ENCODE measurements around the gene RTKN2. TPM values are rescaled to one million over a fixed set of nuclear protein-coding genes. Genes with fewer than 3 reads are reported as not detected.

The RTKN2 gene
- total and polyA plus RNA-seq, 10 of the 15 experiments (the other 5 are each of a cell fraction or from before 2014, with no cell fraction given), result 0.10 TPM; not detected in 9

GRCh38 chr10:62252051-62252450 is 16.6 kb downstream of the RTKN2 start:
- no TSS peak for BruUV-seq (replicated peaks)
- Histone ChIP-seq H3K27me3 (replicated peaks in 1 of 2; ENCODE audit: control insufficient read depth in 2 of 2, insufficient read depth in 2 of 2, low read length in 1 of 2) (no peaks in the 10 kb centered on the region), H3K9ac (ENCODE audit: control insufficient read depth, insufficient read depth, low read length) (no peak overlapping the region), H3K36me3 (ENCODE audit: control insufficient read depth in 2 of 2, insufficient read depth in 2 of 2, low read length in 1 of 2) (no peaks in the 10 kb centered on the region), H3K9me3 (replicated peaks; ENCODE audit: control insufficient read depth, insufficient read depth, low read length) (no peaks in the 10 kb centered on the region), H2AFZ (ENCODE audit: control insufficient read depth, low read depth, low read length) (no peak overlapping the region), H4K20me1 (ENCODE audit: control insufficient read depth, insufficient read depth) (no peaks in the 10 kb centered on the region), H3K79me2 (ENCODE audit: control insufficient read depth, insufficient read depth, low read length) (no peaks in the 10 kb centered on the region), H3K27ac (ENCODE audit: control insufficient read depth, insufficient read depth) (no peak overlapping the region), H3K4me2 (ENCODE audit: control insufficient read depth, insufficient read depth) (no peak overlapping the region), H3K4me3 (no peak overlapping the region), H3K4me1 (ENCODE audit: control insufficient read depth, insufficient read depth, low read length) (no peaks in the 10 kb centered on the region)
- no peak for DNase-seq (ENCODE audit: low read depth, low spot score)
- WGBS (ENCODE audit: insufficient coverage, insufficient replicate concordance, low lambda C conversion rate, missing lambda C conversion rate), result 39% methylated on average over 1 of the region's 1 CpG
- ChIA-PET POLR2A (no interaction called here), CTCF (interaction anchor here (1.2 to 1.9 kb wide), 3 partner anchors 8 to 213 kb away, joined by 3 to 7 read pairs (median 4); no protein-coding TSS in a partner anchor), RAD21 (ENCODE audit: unreplicated experiment) (no interaction called here), SMC1A (ENCODE audit: uncharacterized antibody, unreplicated experiment) (no interaction called here)
- in situ Hi-C loops (cut with MboI) (no loop called here), intact Hi-C loops (cut with micrococcal nuclease; ENCODE audit: unreplicated experiment) (no loop called here)
- no peak for FAIRE-seq
- ATAC-seq, result no peak
- TF ChIP-seq MLLT1 (IDR thresholded peaks at IDR 0.05) (no peak), IRF3 (IDR thresholded peaks at IDR 0.05) (no peak), HDGF (IDR thresholded peaks at IDR 0.05) (no peak), MYB (IDR thresholded peaks at IDR 0.05; ENCODE audit: borderline replicate concordance, low read depth, low read length) (no peak), SMAD1 (IDR thresholded peaks at IDR 0.05; ENCODE audit: low read depth, partially characterized antibody) (no peak), SP1 (IDR thresholded peaks at IDR 0.05; ENCODE audit: low read depth, low read length) (no peak), NFIC (IDR thresholded peaks at IDR 0.05; ENCODE audit: low read depth, low read length) (no peak), NKRF (conservative IDR thresholded peaks at IDR 0.05) (no peak), SIN3A (IDR thresholded peaks at IDR 0.05; ENCODE audit: low read depth, low read length) (no peak), ZBTB4 (CRISPR knock-in tag; IDR thresholded peaks at IDR 0.05) (no peak), HCFC1 (IDR thresholded peaks at IDR 0.05; ENCODE audit: low read length) (no peak), PRDM15 (CRISPR knock-in tag; IDR thresholded peaks at IDR 0.05) (no peak), NR2C1 (IDR thresholded peaks at IDR 0.05) (no peak), POLR2A (IDR thresholded peaks at IDR 0.05; ENCODE audit: low read depth, low read length) (no peak), CBX5 (IDR thresholded peaks at IDR 0.05; ENCODE audit: low read depth) (no peak)
